Heart left ventricle (tissue), 16 donors: ENCODE results near the gene UCHL5. TPM values are rescaled to one million over a fixed set of nuclear protein-coding genes. Genes with fewer than 3 reads are reported as not detected.
A peak's percentile ranks its signal among the peaks of the same experiment; 100 is the strongest.

Source experiments
- ATAC-seq, 4 donors: fragments of 200-7000 bp; cut with Tn5 transposase; one replicate each; pipeline ENCODE4 v1.9.1; 2020 to 2022; ENCODE audit warnings: moderate library complexity in 4 of 4, mild to moderate bottlenecking in 3 of 4, moderate number of reproducible peaks in 1 of 4
- DNase-seq, 5 donors: peaks; one replicate each; pipeline ENCODE4 v3.0.0-alpha.2; 2020
- H3K27ac ChIP-seq, 12 donors: fragments of 200-600 bp; sonication (generic) in 4 of 12; one replicate each; pipeline versions ENCODE4 v1.5.0 to v1.8.0; 2016 to 2022; ENCODE audit warnings: mild to moderate bottlenecking in 2 of 12
- H3K27me3 ChIP-seq, 9 donors: fragments of 200-600 bp; sonication (generic) in 2 of 9; one replicate each; pipeline versions ENCODE4 v1.5.1 to v1.8.0; 2016 to 2022; ENCODE audit warnings: mild to moderate bottlenecking in 3 of 9
- H3K36me3 ChIP-seq, 9 donors: fragments of 200-600 bp; sonication (generic) in 2 of 9; one replicate each; pipeline versions ENCODE4 v1.5.0 to v1.8.0; 2018 to 2022; ENCODE audit warnings: mild to moderate bottlenecking in 2 of 9
- H3K4me1 ChIP-seq, 12 donors: fragments of 200-600 bp; sonication (generic) in 4 of 12; one replicate each; pipeline versions ENCODE4 v1.5.0 to v1.8.0; 2016 to 2022; ENCODE audit warnings: mild to moderate bottlenecking in 3 of 12
- H3K4me3 ChIP-seq, 12 donors: fragments of 200-600 bp; sonication (generic) in 4 of 12; one replicate each; pipeline versions ENCODE4 v1.5.0 to v1.8.0; 2017 to 2022; ENCODE audit warnings: mild to moderate bottlenecking in 9 of 12, moderate library complexity in 4 of 12
- H3K9me3 ChIP-seq, 12 donors: fragments of 200-600 bp; sonication (generic) in 4 of 12; one replicate each; pipeline versions ENCODE4 v1.5.0 to v1.8.0; 2016 to 2022; ENCODE audit warnings: mild to moderate bottlenecking in 1 of 12
- CTCF ChIP-seq, 12 donors: fragments of 200-600 bp; sonication (generic) in 4 of 12; IDR thresholded peaks; one replicate each; pipeline versions ENCODE4 v1.5.0 to v1.8.0; 2018 to 2022; ENCODE audit warnings: antibody characterized with exemption in 12 of 12, mild to moderate bottlenecking in 5 of 12
- POLR2A ChIP-seq, 2 donors: fragments of 450-650 bp; IDR thresholded peaks; one replicate each; pipeline ENCODE4 v1.6.1; 2017; ENCODE audit warnings: antibody characterized with exemption in 2 of 2, mild to moderate bottlenecking in 2 of 2, moderate library complexity in 2 of 2
- WGBS, 4 donors: extraction: QIAGEN DNeasy Blood & Tissue Kit in 2 of 4; methylation state at CpG; one replicate each; pipeline versions ENCODE4 v1.1.5 to v1.1.7; 2013 to 2018; 5-methylcytosine and 5-hydroxymethylcytosine counted together
- intact Hi-C, 10 donors: fragments of 100-400 bp; cut with DNase I; formaldehyde crosslinking; loops; one replicate each; pipeline versions ENCODE4 v1.11.1 to v1.14.2; 2022
- polyA plus RNA-seq, 2 donors: library from polyadenylated mRNA; stranded (reverse); fragments of 200-250 nt; gene quantifications; one replicate each; pipeline ENCODE4 v1.2.3, GENCODE V29; 2013
- total RNA-seq, 9 donors: library from RNA; depleted of rRNA in 2 of 9; stranded (reverse); fragments of >200 nt in 2 of 9; fragmentation: NEBNext Ultra II Directional in 3 of 9; extraction: Animal tissue kit (Norgen Biotek cat#: 25700) in 3 of 9; gene quantifications; one replicate each; pipeline versions ENCODE4 v1.1.0 to v1.2.4, GENCODE V29; 2016 to 2023
- donor health status: ischemic (EF 13 %, LVEDD 7.1; RV severe dilation, severe dysfunction).
- donor health status: healthy with polysubstance abuse.
- donor health status: DM: no; HTN: yes; CAD: no.
- donor health status: DM: no; HTN: no; CAD: no.
- donor health status: ischemic (EF 25% LVEDD 6.9; RV normal size, moderate dysfunction).
- donor health status: ischemic (EF 25% LVEDD 5.7; RV mildly dilated, moderate dysfunction).
- donor health status: healthy.
- donor health status: DM: yes; HTN: yes; CAD: no.
- donor health status: ischemic (EF 35%, LVEDD 5.7; RV mildly dilated, moderate dysfunction).
- donor health status: nonischemic (EF 11% LVEDD 7.7; RV severe dilation, severe dysfunction).
- donor health status: DM: yes; HTN: yes; CAD: no.
- donor health status: PGD.
- donor health status: ischemic (EF 29% LVEDD 5.4; RV normal size, mild dysfunction).
- donor health status: nonischemic (EF 23%, LVEDD 6.1; RV moderate dilation, normal function).

Gene UCHL5
- total and polyA plus RNA-seq, 11 donors = 21.4 to 45.3 (median 36.0) TPM

GRCh38 chr1:193060938-193061337 lies 1.8 kb upstream of the UCHL5 start:
- WGBS, 4 donors = 11 to 21% (median 17%) methylated on average over 2 of the region's 2 CpGs
- no peak for ATAC-seq
- intact Hi-C loops = loop anchor here in 4 of 10 donors (1.0 to 5.0 kb wide), 4 partner anchors 24 to 61 kb away; partner anchors contain the start of gene CDC73 (in 1 of the 4)
- Histone ChIP-seq H3K9me3 (no peaks in the 10 kb centered on the region), H3K4me3 (peak overlapping the region in 10 of 12 donors; percentile 58 to 94 (median 84)), H3K36me3 (no peaks in the 10 kb centered on the region), H3K27ac (peak overlapping the region in 6 of 12 donors; percentile 1 to 99 (median 96)), H3K27me3 (no peaks in the 10 kb centered on the region), H3K4me1 (peaks cover 9 to 60% (median 43%) of the 10 kb centered on the region in 12 donors)
- no peak for DNase-seq
- TF ChIP-seq CTCF (IDR thresholded peaks at IDR 0.05) (no peak), POLR2A (IDR thresholded peaks at IDR 0.05) (no peak)

GRCh38 chr1:193060406-193060805 lies 1.2 kb upstream of the UCHL5 start:
- ATAC-seq = no peak
- H3K27me3 ChIP-seq = no peaks in the 10 kb centered on the region
- H3K36me3 ChIP-seq = no peaks in the 10 kb centered on the region
- intact Hi-C loops = loop anchor here in 4 of 10 donors (1.0 to 5.0 kb wide), 4 partner anchors 25 to 62 kb away; partner anchors contain the start of gene CDC73 (in 1 of the 4)
- H3K27ac ChIP-seq = peak overlapping the region; percentile 92 to 99 (median 96)
- 9 to 13% (median 12%) methylated on average over 4 of the region's 4 CpGs for WGBS, 4 donors
- H3K9me3 ChIP-seq = no peaks in the 10 kb centered on the region
- peaks cover 9 to 54% (median 42%) of the 10 kb centered on the region in 12 donors for H3K4me1 ChIP-seq
- no peak for TF ChIP-seq POLR2A (IDR thresholded peaks at IDR 0.05)
- no peak for TF ChIP-seq CTCF (IDR thresholded peaks at IDR 0.05)
- DNase-seq = no peak
- peak overlapping the region; percentile 58 to 94 (median 84) for H3K4me3 ChIP-seq

DNA sequence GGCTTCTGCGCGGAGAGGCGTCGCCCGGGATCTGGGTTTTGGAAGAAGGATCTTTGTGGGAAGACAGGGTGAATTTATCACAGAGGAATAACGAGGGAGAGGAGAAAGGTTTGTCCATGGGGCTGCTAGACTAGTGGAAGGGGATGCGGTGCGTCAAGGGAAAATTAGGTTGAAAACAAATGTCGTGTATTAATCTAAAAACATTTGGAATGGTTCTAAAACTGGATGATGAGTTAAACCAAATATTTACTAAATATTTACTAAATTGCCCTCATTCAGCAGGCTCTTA lies 899 bp upstream of the UCHL5 start:
- Histone ChIP-seq H3K27me3 (no peaks in the 10 kb centered on the region), H3K9me3 (no peaks in the 10 kb centered on the region), H3K4me1 (peaks cover 9 to 53% (median 41%) of the 10 kb centered on the region in 12 donors), H3K36me3 (no peaks in the 10 kb centered on the region), H3K4me3 (peak overlapping the region; percentile 58 to 94 (median 84)), H3K27ac (peak overlapping the region; percentile 92 to 99 (median 96))
- 0 to 1% (median 0%) methylated on average over 9 of the region's 9 CpGs for WGBS, 4 donors
- ATAC-seq (no peak), DNase-seq (no peak)
- TF ChIP-seq CTCF (IDR thresholded peaks at IDR 0.05) (no peak), POLR2A (IDR thresholded peaks at IDR 0.05) (no peak)
- intact Hi-C loops = loop anchor here in 4 of 10 donors (1.0 to 5.0 kb wide), 4 partner anchors 25 to 62 kb away; partner anchors contain the start of gene CDC73 (in 1 of the 4)

- peak overlapping the region; percentile 92 to 99 (median 96) for H3K27ac ChIP-seq
- no peaks in the 10 kb centered on the region for H3K27me3 ChIP-seq
- peaks cover 9 to 52% (median 37%) of the 10 kb centered on the region in 12 donors for H3K4me1 ChIP-seq
- 1% methylated on average over 18 to 37 of the region's 37 CpGs for WGBS, 4 donors
- no peaks in the 10 kb centered on the region for H3K9me3 ChIP-seq
- intact Hi-C loops = loop anchor here in 6 of 10 donors (1.0 to 10.0 kb wide), 5 partner anchors 46 to 64 kb away; partner anchors contain the start of genes CDC73 (in 5 of the 6) and GLRX2 (in 4 of the 6)
- DNase-seq (peak; percentile 8 to 61 (median 39)), ATAC-seq (peak; percentile 2 to 18 (median 9))
- TF ChIP-seq CTCF (IDR thresholded peaks at IDR 0.05) (no peak), POLR2A (IDR thresholded peaks at IDR 0.05) (no peak)
- peak overlapping the region; percentile 58 to 94 (median 84) for H3K4me3 ChIP-seq
- no peaks in the 10 kb centered on the region for H3K36me3 ChIP-seq
These were observed 455 bp downstream of the UCHL5 start for GRCh38 chr1:193058529-193059281.
